ENCODE results near the gene CYP2S1. TPM values are rescaled to one million over a fixed set of nuclear protein-coding genes. Genes with fewer than 3 reads are reported as not detected.

The CYP2S1 gene
- total RNA-seq, 1 donor from 2014 or later, result 1.4 TPM

DNA sequence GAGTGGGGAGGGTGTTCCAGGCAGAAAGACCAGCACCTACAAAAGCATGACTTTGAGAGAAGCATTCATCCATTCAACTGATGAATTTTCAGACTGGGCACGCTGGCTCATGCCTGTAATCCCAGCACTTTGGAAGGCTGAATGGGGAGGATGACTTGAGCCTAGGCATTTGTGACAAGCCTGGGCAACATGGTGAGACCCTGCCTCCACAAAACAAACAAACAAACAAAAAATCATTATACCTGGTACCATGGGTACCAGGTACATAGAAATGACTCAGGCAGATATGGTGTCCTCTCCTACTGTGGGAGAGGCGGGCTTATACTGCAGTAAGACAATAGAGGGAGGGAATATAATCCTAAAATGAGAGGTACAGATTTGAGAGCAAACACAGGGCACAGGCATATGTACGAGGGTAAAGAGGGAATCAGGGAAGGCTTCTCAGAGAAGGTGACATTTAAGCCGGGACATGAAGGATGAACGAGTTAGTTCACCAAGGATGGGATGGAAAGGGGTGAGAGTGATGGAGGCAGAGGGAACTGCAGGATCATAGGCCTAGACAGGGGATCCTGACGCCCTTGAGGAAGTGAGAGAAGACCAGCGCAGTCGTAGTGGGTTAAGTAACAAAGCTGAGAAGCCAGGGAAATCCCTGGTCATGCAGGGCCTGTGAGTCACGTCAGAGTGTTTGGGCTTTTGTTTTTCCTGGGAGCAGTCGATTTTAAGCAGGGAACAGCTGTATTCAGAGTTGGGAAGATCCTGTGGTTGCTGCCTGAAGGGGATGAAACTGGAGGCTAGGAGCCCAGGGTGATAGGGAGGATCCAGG is 2.9 kb downstream of the CYP2S1 start:
- no peak for DNase-seq

DNA sequence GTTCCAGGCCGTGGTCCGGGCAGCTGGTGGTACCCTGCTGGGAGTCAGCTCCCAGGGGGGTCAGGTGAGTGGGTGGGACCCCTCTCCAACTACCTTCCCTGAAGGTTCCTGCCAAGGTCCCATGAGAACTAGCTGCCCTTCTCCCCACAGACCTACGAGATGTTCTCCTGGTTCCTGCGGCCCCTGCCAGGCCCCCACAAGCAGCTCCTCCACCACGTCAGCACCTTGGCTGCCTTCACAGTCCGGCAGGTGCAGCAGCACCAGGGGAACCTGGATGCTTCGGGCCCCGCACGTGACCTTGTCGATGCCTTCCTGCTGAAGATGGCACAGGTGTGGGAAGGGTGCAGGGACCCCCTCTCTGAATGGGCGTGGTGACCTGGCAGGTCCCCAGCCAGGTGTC is 5.5 kb downstream of the CYP2S1 start:
- no peak for DNase-seq

- no peak for DNase-seq
Measured at GRCh38 chr19:41203371-41203770, 10.4 kb downstream of the CYP2S1 start.

GRCh38 chr19:41204338-41204737 is 11.3 kb downstream of the CYP2S1 start:
- peak; percentile 38 for DNase-seq

DNA sequence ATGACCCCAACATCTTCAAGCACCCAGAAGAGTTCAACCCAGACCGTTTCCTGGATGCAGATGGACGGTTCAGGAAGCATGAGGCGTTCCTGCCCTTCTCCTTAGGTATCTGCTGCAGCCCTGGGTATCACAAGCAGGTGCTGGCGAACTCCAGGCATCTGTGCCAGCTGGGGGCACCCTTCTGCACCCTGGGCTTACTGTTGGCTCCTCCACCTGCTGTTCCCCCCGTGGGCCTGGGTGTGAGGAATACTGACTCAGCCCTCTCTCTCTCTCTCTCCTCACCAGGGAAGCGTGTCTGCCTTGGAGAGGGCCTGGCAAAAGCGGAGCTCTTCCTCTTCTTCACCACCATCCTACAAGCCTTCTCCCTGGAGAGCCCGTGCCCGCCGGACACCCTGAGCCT is 13.0 kb downstream of the CYP2S1 start:
- DNase-seq, result no peak

DNA sequence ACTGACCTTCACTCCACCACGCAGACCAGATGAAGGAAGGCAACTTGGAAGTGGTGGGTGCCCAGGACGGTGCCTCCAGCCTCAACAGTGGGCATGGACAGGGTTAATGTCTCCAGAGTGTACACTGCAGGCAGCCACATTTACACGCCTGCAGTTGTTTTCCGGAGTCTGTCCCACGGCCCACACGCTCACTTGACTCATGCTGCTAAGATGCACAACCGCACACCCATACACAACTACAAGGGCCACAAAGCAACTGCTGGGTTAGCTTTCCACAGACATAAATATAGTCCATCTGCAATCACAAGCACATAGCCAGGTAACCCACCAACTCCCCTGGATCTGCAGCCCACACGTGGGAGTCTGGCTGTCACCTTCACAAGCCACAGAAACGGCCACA is 13.4 kb downstream of the CYP2S1 start:
- DNase-seq, result no peak

GRCh38 chr19:41206926-41207750 is 14.1 kb downstream of the CYP2S1 start:
- no peak for DNase-seq

- DNase-seq, result no peak
Measured at GRCh38 chr19:41214161-41214560, 21.1 kb downstream of the CYP2S1 start.

GRCh38 chr19:41217741-41218140 is 24.7 kb downstream of the CYP2S1 start:
- DNase-seq, result no peak

- DNase-seq, result no peak
Measured at GRCh38 chr19:41218249-41218614, 25.2 kb downstream of the CYP2S1 start.

- no peak for DNase-seq
Measured at GRCh38 chr19:41218615-41219507, 25.8 kb downstream of the CYP2S1 start, which contains the start of gene AXL. TSS of gene AXL (plus strand) at chr19:41219223. CDS start at chr19:41219393, 170 bp downstream.

- no peak for DNase-seq
Measured at GRCh38 chr19:41219924-41220567, 27.0 kb downstream of the CYP2S1 start.

DNA sequence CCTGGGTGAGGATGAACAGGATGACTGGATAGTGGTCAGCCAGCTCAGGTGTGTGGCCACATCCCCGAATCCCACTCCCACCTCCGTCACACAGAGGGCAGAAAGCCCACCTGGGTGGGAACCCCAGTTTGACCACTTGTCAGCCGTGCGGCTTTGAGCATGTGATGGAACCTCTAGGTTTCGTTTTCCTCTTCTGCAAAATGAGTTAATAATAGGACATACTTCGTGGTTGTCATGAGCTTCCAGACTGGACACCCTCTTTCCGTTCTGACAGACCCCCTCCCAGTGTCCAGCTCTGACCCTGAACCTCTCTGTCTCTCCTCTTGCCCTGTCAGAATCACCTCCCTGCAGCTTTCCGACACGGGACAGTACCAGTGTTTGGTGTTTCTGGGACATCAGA is 27.8 kb downstream of the CYP2S1 start:
- DNase-seq, result no peak

DNA sequence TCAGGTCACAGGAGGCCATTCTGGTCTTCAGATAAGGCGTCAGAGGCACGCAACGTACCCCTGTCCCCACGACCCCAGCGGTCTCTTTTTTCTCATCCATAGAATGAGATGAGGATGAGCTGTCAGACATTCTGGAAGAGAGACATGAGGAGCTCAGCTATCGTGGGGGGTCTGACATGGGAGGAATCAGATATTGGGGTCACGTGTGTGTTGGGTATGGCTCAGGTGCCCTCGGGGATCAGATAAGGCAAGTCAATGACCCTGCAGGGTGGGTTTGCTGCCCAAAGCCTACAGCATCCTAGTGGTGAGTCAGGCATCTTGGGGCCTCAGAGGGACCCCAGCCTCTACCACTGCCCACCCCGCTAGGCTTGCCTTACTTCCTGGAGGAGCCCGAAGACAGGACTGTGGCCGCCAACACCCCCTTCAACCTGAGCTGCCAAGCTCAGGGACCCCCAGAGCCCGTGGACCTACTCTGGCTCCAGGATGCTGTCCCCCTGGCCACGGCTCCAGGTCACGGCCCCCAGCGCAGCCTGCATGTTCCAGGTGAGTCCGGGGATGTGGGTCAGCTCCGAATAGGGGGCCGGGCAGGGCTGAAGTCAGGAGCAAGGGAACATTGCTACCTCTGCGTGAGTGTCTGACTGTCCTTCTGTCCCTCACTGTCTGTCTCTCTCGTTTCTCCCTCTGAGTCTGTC is 28.6 kb downstream of the CYP2S1 start:
- no peak for DNase-seq

DNA sequence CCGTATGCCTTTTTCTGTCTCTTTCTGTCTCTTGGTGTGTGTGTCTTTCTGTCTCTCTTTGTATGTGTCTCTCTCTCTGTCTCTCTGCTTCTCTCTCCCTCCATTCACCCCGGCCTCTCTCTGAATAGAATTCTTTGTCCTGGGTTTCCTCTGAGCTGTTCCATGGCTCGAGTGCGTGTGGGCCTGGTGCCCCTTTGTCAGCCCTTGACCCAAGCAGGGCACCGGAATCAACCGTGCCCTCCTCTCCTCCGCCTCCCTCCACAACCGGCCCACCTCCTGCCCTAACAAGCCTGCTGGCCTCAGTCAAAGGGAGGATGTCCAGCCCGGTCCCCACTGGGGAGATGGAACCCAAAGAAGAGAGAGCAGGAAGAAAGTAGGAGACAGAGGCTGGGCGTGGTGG is 29.2 kb downstream of the CYP2S1 start:
- DNase-seq, result no peak

- no peak for DNase-seq
Measured at GRCh38 chr19:41223431-41224234, 30.6 kb downstream of the CYP2S1 start.

DNA sequence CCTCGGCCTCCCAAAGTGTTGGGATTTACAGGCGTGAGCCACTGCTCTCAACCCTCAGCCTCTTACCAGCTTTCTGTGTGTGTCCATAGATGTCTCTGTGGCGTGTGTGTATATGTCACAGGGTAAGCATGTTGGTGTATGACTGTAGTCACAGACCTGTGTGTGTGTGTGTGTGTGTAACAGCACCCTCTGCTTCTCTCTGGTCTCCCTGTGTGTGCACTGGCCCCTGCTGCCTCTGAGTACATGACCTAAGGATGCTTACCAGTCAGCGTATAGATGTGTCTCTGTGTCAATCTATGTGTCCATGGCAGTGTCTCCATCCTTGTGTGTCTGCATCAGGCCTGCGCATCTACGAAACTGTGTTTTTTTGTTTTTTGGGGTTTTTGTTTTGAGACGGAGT is 31.6 kb downstream of the CYP2S1 start:
- no peak for DNase-seq

DNA sequence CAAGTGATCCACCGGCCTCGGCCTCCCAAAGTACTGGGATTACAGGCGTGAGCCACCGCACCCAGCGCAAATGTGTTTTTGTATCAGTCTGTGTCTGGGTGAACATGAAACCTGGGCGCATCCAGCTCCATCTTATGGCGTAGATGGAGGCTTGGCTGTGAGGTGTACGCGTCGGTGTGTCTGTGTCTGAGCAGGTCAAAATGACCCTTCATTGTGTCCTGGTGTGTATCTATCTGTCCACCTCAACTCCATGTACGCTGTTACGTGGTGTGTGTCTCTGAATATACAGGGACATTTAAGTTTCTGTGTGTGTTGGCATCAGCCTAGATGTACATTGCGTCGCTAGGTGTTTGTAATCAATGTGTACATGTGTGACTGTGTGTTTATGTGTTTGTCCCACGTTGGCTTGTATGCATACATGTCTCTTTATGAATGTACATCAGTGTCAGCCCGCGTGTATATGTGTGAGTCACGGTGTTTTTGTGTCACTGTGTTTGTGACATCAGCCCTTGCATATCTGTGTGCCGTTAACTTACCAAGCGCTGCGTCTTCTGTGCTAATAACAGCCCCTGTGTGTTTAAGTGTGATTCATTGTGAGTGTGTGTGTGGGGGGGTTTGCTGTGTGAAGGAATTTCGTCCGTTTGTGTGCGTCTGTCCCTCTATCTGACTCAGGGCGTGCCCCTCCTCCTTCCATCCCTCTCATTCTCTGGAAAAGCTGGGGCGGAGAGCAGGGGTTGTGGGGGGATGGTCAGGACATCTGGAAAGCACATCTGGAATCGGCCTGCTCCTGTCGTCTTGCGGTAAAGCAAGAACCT is 32.4 kb downstream of the CYP2S1 start:
- DNase-seq, result no peak

DNA sequence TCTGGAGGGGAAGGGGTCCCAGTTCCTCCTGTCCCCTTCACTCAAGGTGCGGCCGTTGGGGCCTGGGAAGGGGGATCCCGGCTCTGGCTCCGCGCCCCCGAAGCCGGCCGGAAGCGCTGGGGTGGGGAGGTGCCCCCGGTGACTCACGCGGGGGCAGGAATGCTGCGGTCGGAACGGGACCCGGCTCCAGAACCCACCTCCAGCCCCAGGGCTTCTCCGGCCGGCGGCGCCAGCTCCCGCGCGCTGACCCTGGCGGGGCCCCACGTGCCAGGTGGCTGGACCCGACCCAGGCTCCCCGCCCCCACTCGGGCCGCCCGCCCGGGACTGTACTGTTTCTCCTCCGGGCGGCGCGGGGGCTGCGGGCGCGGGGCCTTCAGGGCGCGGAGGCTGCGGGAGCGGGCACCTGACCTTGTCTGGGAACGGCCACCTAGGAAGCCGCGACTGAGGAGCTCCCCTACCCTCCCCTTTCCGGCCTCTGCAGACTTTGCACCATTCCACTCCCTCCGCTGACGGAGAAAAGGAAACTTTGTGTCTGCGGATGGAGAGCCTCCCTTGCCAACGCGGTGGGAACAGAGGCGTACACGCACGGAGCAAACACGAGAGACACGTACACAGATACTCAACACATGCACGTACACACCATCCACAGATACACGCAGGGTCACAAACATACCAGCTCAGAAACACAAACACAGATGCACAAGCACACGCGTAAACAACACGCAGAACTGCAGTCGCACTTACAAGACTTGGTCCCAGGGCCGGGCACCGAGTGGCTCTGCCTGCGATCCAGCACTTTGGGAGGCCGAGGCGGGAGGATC is 33.2 kb downstream of the CYP2S1 start:
- DNase-seq, result peak; percentile 14
